AG08395 (cell line): Measurements from ENCODE around the gene ASAP2.

Source experiments
- DNase-seq: peaks from one replicate; pipeline ENCODE4 v3.0.0; 2012; ENCODE audit warnings: mixed read lengths, low spot score

The ASAP2 gene

DNA sequence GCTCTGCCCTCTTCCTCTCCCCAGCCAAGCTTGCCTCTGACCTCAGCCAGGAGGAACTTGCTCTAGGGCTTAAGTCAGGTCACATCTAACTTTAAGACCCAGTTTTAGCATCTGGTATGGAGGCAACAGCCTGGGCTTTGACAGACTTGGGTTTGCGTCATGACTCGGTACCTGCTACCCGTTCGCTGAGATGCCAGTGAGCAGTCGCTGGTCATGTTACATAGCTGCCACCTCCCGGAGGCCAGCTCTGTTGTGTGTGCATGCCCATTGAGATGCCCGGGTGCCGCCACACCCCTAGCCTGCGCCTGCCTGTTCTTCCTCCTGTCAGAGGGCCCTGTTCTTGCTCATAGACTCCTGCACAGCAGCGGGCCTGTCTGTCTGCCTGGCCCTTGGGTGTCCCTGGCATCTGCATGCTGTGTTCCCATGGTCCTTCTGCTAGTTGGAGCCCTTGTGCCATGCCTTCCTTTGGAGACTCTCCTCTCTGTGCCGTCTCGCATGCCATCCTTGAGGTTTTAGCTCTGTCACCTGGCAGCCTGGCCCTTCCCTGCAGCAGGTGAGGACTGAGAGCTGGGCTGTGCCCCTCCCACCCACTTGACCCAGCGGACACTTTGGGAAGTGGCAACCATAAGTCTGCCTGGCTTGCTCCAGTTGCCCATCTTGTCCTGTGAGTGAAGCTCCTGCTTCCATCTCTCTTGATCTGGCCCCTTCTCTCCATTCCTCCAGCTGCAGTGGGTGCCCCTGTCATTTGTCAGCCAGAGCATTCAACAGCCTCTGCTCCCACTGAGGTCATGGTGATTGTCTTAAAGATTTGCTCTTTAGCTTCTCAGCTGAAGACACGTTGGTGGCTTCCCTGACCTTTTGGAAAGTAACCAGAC lies 24.9 kb downstream of the ASAP2 start:
- DNase-seq: no peak

- no peak for DNase-seq
Observed at GRCh38 chr2:9232166-9232479, 25.5 kb downstream of the ASAP2 start.

DNA sequence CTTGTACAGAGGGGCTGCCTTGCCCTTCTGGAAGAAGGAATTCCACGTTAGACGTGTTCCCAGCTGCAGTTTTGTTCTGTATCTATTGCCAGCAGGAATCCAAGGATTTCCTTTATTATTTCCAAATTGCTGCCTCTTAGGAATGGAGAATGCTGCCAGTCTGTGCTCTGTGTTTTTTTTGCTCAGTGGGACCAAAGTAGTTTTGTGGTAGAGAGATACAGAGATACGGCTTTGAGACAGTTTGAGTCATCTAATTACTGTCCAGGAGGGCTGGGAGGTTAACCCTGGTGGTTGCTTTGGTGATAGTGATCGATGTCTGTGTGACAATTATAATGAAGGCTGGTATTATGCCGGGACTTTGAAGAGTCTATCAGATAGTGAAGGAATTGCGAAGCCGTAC lies 26.3 kb downstream of the ASAP2 start:
- DNase-seq: peak; percentile 24

DNA sequence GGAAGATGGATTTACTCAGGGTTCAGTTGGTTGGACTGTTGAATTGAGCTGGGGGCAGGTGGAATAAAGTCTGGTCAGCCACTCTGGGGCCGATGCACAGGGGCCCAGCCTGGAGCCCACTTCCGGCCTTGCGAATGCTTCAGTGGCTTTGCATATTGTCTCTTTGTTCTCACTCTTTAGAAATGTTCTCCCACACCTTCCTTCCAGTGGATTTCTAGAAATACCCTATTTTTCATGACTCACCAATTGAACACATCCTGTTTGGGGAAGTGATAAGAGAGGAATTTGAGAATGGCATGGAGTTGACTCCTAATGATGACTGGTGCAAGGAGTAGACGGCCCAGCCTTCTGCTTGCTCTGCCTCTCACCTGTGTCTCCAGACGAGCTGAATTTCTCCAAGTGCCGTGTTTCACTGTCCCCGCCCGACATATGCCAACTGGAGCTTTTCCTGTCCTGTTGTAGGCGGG lies 28.1 kb downstream of the ASAP2 start:
- DNase-seq: peak; percentile 64

DNA sequence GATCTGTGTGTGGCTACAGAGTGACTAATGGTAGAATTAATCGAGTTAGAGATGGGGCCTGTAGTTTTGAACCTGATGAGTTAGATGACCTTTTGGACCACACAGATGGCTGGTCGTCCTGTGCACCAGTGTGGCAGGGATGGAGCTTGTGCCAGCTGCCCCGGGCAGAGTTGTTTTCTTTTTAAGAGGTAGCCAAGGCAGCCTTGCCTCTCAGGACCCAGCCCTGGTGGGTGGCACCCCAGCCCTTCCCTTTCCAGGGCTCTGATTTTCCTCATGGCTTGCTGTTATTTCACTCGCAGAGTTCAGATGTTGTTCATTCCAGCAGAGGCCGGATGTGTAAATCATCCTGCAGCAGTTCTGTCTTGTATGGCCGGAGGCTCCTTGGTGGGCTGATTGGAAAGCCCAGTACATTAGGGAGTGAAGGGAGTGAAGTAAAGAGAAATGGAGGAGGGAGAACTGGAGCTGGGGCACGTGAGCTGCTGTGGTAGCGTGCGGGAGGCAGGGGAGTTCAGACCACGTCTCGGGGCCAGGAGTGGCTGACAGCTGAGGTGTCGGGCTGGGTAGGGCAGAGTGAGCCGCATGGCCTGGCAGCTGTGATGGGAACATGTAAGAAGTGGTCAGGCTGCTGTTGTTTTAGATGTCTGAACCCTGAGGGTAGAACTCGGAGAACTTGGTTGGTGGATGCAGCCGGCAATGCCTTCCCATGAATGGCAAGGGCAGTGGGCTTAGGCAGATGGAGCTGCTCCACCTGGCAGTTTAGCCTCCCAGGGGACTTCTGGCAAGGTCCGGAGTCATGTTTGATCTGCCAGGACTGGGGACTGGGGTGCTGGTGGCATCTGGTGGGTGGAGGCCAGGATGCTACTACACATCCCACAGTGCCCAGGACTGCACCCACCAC lies 28.8 kb downstream of the ASAP2 start:
- DNase-seq: no peak

DNA sequence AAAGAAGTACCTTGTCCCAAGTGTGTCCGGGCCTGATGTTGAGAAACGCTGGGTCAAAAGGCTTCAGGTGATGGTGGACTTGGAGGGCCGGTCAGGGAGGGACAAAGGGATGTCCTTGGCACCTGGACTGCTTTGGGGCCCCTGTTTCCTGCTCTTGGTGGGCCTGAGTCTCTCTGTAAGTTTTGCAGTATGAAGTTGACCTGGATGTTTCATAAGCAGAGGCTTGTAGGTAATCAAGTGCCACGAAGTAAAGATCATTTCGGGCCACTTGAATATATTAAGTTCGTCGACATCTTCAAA lies 29.4 kb downstream of the ASAP2 start:
- DNase-seq: no peak

GRCh38 chr2:9236867-9237266 lies 30.3 kb downstream of the ASAP2 start:
- no peak for DNase-seq

- no peak for DNase-seq
Observed at GRCh38 chr2:9237831-9238230, 31.2 kb downstream of the ASAP2 start.

- DNase-seq: no peak
Observed at GRCh38 chr2:9238591-9239326, 32.1 kb downstream of the ASAP2 start.

DNA sequence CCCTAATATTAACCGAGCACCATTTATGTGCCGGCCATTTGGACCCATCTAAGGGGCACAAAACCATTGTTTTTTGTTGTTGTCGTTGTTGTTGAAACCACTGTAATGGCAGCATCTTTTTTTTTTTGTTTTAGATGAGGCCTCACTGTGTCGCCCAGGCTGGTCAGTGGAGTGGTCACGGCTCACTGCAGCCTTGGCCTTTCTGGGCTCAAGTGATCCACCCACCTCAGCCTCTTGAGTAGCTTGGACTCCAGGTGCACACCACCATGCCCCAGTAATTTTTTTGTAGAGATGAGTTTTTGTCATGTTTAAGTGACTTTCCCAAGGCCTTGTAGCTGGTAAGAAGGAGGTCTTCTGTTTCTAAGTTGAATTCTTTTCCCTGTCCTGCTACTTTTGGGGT lies 33.0 kb downstream of the ASAP2 start:
- no peak for DNase-seq

GRCh38 chr2:9240745-9241144 lies 34.1 kb downstream of the ASAP2 start:
- no peak for DNase-seq

DNA sequence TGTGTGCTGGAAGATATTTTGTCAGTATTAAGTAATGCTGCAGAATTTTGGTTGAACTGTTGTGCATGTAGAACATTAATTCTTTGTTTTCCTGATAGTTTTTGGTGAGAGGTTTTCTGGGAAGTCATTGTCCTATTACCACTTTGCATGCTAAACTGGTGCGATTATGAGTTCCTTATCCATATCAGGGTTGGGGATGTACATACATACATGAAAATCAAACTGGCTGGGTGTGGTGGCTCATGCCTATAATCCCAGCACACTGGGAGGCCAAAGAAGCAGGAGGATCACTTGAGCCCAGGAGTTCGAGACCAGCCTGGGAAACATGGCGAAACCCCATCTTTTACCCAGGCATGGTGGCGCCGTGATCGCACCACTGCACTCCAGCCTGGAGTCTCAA lies 34.6 kb downstream of the ASAP2 start:
- no peak for DNase-seq

GRCh38 chr2:9243357-9243756 lies 36.7 kb downstream of the ASAP2 start:
- DNase-seq: no peak

- no peak for DNase-seq
Observed at GRCh38 chr2:9244985-9245544, 38.5 kb downstream of the ASAP2 start.

DNA sequence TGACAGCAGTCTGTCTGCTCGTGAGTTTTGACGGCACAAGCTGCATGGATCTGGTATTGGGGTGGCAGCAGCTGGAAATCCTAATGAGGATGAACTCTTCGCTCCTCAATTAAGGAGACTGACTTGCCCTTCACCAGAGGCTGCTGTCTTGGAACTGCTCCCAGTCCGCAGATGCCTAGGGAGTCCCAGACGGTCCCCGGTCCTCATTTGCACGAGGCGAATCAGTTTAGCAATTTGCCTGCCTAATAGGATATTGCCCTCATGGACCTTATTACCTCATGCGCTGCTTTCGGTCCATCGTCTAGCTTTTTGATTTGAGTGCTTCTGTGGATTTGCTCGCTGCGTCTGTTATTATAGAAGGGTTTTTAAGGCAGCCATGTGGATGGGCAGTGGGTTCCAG lies 40.6 kb downstream of the ASAP2 start:
- peak; percentile 15 for DNase-seq

DNA sequence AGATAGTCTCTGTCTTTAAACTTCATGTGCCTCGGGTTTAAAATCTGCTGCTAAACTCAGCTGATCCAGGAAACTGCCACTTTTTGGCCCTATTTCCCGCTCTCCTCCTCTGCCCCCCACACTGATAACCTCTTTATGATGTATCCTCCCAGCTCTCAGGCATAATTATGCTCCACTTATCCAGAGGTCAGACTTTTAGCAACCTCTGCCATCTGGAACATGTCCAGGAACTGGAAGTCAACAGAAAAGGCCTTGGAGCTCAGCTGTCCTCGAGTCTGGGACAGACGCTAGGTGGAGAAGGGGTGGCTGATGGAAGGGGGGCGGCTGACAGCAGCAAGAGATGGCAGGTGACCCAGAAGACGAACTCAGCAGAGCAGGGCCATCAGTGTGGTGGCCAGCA lies 41.2 kb downstream of the ASAP2 start:
- DNase-seq: no peak

DNA sequence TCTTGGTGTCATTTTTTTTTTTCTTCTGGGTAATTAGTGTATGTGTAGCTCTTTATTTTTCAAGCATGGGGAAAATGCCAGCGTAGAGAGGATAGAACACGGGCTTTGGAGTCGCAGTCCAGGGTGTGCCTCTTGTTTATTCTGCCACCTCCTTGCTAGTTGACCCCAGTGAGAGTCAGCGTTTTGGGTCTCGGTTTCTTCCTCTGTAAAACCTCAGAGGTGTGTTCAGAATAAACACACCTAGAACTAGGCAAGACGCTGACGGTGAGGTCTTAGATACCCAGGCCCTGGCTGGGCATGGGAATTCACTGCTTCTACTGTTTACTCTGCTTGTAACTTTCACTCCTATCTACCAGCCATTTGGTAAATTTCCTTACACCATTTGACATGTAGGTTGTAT lies 41.8 kb downstream of the ASAP2 start:
- DNase-seq: no peak

GRCh38 chr2:9249020-9249800 lies 42.6 kb downstream of the ASAP2 start:
- DNase-seq: peak; percentile 63

DNA sequence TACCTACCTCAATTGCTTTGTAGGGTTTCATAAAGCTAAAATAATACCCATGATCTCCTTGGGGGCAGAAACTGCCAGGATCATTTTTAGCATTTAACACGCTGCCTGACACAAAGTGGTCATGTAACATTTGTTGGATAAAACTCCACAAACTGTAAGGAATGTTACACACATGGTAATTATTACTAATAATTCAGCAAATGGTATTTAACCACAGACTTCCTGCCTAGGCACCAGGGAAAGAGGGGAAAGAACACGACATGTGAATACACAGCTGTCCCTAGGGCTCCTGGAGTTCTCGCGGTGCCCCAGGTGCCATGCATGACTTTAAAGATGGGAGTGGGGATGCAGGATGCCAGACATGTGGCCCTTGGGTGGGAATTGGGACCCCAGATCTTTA lies 43.5 kb downstream of the ASAP2 start:
- DNase-seq: peak; percentile 17

DNA sequence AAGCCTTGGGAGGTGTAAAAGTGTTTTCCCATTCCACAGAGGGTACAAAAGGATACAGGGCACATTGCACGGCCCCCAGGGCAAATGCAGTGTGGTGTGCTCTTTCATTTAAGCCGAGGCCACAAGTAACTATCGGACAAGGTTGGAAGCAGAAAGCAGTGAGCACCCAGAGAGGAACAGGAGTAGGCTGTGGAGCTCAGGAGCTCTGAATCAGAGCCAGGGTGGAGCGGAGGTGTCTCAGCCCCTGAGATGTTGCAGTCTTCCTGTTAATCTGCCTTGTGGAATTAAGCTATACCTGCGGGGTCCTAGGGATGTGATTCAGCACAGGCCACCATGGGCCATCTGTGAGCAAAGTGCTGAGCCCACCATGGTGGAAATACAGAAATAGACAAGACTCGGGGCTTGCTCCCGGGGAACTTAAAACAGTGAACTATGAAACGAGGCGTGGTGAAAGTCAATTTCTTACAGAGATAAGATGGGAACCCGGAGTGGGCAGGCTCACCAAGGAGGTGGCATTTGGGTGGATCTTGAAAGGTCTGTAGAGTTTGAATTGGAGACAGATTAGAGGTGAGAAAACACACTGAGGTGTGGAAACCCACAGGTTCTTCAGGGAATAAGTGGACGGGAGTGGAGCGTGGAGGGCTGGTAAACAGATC lies 44.0 kb downstream of the ASAP2 start:
- no peak for DNase-seq
